ENCODE results near the gene SGSM1.

SGSM1 gene

GRCh38 chr22:24812950-24813775 is 7.2 kb downstream of the SGSM1 start:
- H4K20me1 ChIP-seq (ENCODE audit: insufficient read depth, low read length, poor library complexity, severe bottlenecking): no peaks in the 10 kb centered on the region
- no peak for TF ChIP-seq EZH2phosphoT487 (IDR thresholded peaks at IDR 0.05; ENCODE audit: borderline replicate concordance)
- no peaks in the 10 kb centered on the region for H3K79me2 ChIP-seq (ENCODE audit: insufficient read depth, low read length)
- no peaks in the 10 kb centered on the region for H3K9me2 ChIP-seq (replicated peaks; ENCODE audit: low read depth, low read length)
- H3K9ac ChIP-seq (ENCODE audit: low read depth, low read length, poor library complexity, severe bottlenecking): no peak overlapping the region
- no peak overlapping the region for H3K4me3 ChIP-seq (ENCODE audit: low read length, poor library complexity, severe bottlenecking)
- H3K4me2 ChIP-seq (ENCODE audit: low read depth, low read length, poor library complexity, severe bottlenecking): no peak overlapping the region
- no peaks in the 10 kb centered on the region for H3F3A ChIP-seq (ENCODE audit: low read depth)
- no peaks in the 10 kb centered on the region for H3K4me1 ChIP-seq (ENCODE audit: insufficient read depth, low read length, poor library complexity, severe bottlenecking)
- H3K27me3 ChIP-seq (ENCODE audit: insufficient read depth, low read length, poor library complexity, severe bottlenecking): no peaks in the 10 kb centered on the region
- H3K36me3 ChIP-seq (ENCODE audit: insufficient read depth, low read length): no peaks in the 10 kb centered on the region
- peaks cover 6% of the 10 kb centered on the region; the same call in 1 of the 2 replicates for H3K9me3 ChIP-seq (ENCODE audit: insufficient read depth, low read depth, low read length)
- no peak overlapping the region for H2AFZ ChIP-seq (ENCODE audit: low read length)

GRCh38 chr22:24813861-24814770 is 8.1 kb downstream of the SGSM1 start:
- Histone ChIP-seq H2AFZ (ENCODE audit: low read length) (no peak overlapping the region), H3K9me2 (replicated peaks; ENCODE audit: low read depth, low read length) (no peaks in the 10 kb centered on the region)

GRCh38 chr22:24816806-24817205 is 10.8 kb downstream of the SGSM1 start:
- Histone ChIP-seq H3K9ac (ENCODE audit: low read depth, low read length, poor library complexity, severe bottlenecking) (no peak overlapping the region), H2AFZ (ENCODE audit: low read length) (no peak overlapping the region), H3K4me1 (ENCODE audit: insufficient read depth, low read length, poor library complexity, severe bottlenecking) (no peaks in the 10 kb centered on the region), H3K4me3 (ENCODE audit: low read length, poor library complexity, severe bottlenecking) (no peak overlapping the region), H3F3A (ENCODE audit: low read depth) (no peaks in the 10 kb centered on the region), H3K36me3 (ENCODE audit: insufficient read depth, low read length) (no peaks in the 10 kb centered on the region), H3K9me2 (replicated peaks; ENCODE audit: low read depth, low read length) (no peaks in the 10 kb centered on the region), H3K9me3 (ENCODE audit: insufficient read depth, low read depth, low read length) (peaks cover 6% of the 10 kb centered on the region; the same call in 1 of the 2 replicates), H3K79me2 (ENCODE audit: insufficient read depth, low read length) (no peaks in the 10 kb centered on the region), H3K27me3 (ENCODE audit: insufficient read depth, low read length, poor library complexity, severe bottlenecking) (no peaks in the 10 kb centered on the region), H4K20me1 (ENCODE audit: insufficient read depth, low read length, poor library complexity, severe bottlenecking) (no peaks in the 10 kb centered on the region), H3K4me2 (ENCODE audit: low read depth, low read length, poor library complexity, severe bottlenecking) (no peak overlapping the region)
- no peak for TF ChIP-seq EZH2phosphoT487 (IDR thresholded peaks at IDR 0.05; ENCODE audit: borderline replicate concordance)
- no peak for TF ChIP-seq CTCF (conservative IDR thresholded peaks at IDR 0.05; ENCODE audit: low read length)

More at GRCh38 chr22:24813861-24814770, 8.1 kb downstream of the SGSM1 start:
- H3K36me3 ChIP-seq (ENCODE audit: insufficient read depth, low read length): no peaks in the 10 kb centered on the region
- no peaks in the 10 kb centered on the region for H3K27me3 ChIP-seq (ENCODE audit: insufficient read depth, low read length, poor library complexity, severe bottlenecking)
- H3K4me1 ChIP-seq (ENCODE audit: insufficient read depth, low read length, poor library complexity, severe bottlenecking): no peaks in the 10 kb centered on the region
- H3F3A ChIP-seq (ENCODE audit: low read depth): no peaks in the 10 kb centered on the region
- H3K9me3 ChIP-seq (ENCODE audit: insufficient read depth, low read depth, low read length): peaks cover 6% of the 10 kb centered on the region; the same call in 1 of the 2 replicates
- no peak overlapping the region for H3K4me2 ChIP-seq (ENCODE audit: low read depth, low read length, poor library complexity, severe bottlenecking)
- no peaks in the 10 kb centered on the region for H3K79me2 ChIP-seq (ENCODE audit: insufficient read depth, low read length)
- H3K9ac ChIP-seq (ENCODE audit: low read depth, low read length, poor library complexity, severe bottlenecking): no peak overlapping the region
- no peaks in the 10 kb centered on the region for H4K20me1 ChIP-seq (ENCODE audit: insufficient read depth, low read length, poor library complexity, severe bottlenecking)
- no peak overlapping the region for H3K4me3 ChIP-seq (ENCODE audit: low read length, poor library complexity, severe bottlenecking)
- TF ChIP-seq EZH2phosphoT487 (IDR thresholded peaks at IDR 0.05; ENCODE audit: borderline replicate concordance) (no peak), CTCF (conservative IDR thresholded peaks at IDR 0.05; ENCODE audit: low read length) (no peak)
